Activated CD8-positive, alpha-beta memory T cell treated with anti-CD3 and anti-CD28 coated beads for 24 hours (primary cell): Measurements from ENCODE around the gene DUSP1.

ENCODE experiments used
- DNase-seq: peaks from one replicate; pipeline ENCODE4 v3.0.0-alpha.2; 2020

The DUSP1 gene

DNA sequence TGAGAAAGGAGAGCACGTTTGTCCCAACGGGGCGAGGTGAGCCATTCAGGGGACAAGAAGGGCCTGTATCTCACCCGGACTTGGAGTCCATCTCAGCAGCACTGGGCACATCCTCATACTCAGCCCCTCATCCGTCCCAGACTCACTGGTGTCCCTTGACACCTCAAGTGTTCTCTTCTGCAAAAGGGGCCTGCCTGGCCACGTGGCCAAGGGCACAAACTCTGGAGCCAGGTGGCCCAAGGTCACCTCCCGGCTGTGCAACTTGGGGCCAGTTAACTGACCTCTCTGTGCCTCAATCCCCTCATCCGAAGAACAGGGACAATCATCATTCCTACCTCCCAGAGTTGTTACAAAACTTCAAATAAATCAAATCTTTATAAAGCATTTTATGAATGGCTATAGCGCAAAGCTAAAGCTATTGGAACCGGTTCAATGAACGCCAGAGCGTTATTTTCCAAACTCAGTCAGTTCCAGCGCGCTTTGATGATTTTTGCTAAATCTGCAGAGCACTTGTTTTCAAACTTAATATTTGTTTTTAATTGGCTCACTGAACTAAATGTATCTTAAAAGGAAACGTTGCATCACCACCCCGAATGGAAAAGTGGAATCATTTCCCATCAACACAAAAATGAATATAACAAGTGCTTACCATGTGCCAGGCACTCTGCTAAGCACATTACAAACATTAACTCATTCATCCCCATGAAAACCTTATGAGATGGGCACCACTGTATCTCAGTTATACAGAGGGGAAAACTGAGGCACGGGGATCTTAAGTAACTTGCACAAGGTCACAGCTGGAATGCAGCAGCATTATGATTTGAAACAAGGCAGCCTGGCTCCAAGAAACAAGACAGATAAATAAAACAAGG, 49.3 kb downstream of the DUSP1 start:
- no peak for DNase-seq

DNA sequence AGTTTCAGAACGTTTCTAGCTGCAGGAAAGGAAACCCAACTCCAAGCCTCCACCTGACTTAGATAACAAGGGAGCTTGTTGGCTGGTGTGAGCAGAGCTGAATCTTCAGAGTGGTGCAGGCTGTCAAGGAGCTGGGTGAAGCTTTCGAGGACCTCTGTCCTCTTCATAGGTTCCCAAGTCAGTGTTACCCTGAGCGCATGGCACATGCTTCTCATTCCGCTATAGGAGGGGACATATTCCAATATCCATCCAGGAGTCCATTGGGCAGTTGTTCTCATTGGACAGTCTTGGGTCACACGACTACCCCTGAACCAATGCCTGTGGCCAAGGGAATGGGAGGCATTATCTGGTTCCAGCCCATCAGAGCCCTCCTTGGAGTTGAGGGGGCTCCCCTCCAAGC, 50.3 kb downstream of the DUSP1 start:
- DNase-seq: no peak

DNA sequence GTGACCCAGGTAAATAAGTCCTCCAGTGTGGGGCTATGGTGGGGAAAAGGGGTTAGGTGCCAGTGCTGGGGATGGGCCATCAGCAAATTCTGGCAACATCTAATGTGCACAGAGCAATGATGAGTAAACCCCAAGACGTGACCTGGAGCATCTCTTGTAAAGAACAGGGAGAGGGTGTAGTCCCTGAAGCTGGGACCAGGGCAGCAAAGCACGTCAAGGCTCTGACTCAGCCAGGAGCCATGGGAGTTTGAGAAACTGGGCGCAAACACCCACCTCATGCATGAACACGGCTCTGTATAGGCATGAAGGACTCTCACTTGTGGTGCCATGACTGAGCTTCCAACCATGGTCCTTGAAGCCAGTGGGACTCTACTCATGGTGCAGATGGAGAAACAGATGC, 51.8 kb downstream of the DUSP1 start:
- DNase-seq: no peak

DNA sequence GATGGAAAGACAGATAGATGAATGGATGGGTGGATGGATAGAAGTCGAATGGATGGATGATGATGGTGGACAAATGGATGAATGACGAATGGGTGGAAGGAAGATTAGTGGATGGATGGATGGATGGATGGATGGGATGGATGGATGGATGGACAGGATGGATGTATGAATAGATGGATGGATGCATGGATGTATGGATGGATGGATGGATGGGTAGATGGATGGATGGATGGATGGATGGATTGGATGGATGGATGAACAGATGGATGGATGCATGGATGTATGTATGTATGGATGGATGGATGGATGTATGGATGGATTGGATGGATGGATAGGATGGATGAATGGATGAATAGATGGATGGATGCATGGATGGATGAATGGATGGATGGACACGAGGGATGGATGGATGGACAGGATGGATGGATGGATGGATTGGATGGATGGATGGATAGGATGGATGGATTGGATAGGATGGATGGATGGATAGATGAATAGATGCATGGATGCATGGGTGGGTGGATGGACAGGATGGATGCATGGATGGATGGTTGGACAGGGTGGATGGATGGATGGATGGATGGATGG, 52.4 kb downstream of the DUSP1 start:
- no peak for DNase-seq
